Calu3 (cell line): Measurements from ENCODE around the gene CTSZ. TPM values are rescaled to one million over a fixed set of nuclear protein-coding genes. Genes with fewer than 3 reads are reported as not detected.

Experiments
- BruUV-seq: library from RNA; stranded (reverse); fragments of 400-500 nt; replicated peaks from 2 replicates; lab custom pipeline; 2021; lab: Mats Ljungman, UMichigan
- CTCF ChIA-PET: fragments of 300-600 bp; sonication (Branson Sonifier 250); formaldehyde crosslinking; loops from one replicate; lab custom pipeline; 2022; ENCODE audit warnings: antibody characterized with exemption; lab: Charles Lee
- DNase-seq: peaks from one replicate; pipeline ENCODE4 v3.0.0; 2022
- H3K27ac Mint-ChIP-seq: one replicate; pipeline ENCODE4 v1.8.0; 2022; ENCODE audit warnings: mixed read lengths; ENCODE audit not compliant: unreplicated experiment
- H3K27me3 Mint-ChIP-seq: one replicate; pipeline ENCODE4 v1.8.0; 2022; ENCODE audit warnings: mixed read lengths; ENCODE audit not compliant: unreplicated experiment
- H3K36me3 Mint-ChIP-seq: one replicate; pipeline ENCODE4 v1.8.0; 2022; ENCODE audit warnings: mild to moderate bottlenecking, moderate library complexity, mixed read lengths; ENCODE audit not compliant: insufficient read depth, unreplicated experiment
- H3K4me1 Mint-ChIP-seq: one replicate; pipeline ENCODE4 v1.8.0; 2022; ENCODE audit warnings: mild to moderate bottlenecking, low read depth, mixed read lengths; ENCODE audit not compliant: unreplicated experiment
- H3K4me3 Mint-ChIP-seq: one replicate; pipeline ENCODE4 v1.8.0; 2022; ENCODE audit warnings: mild to moderate bottlenecking, low read depth, moderate library complexity, mixed read lengths; ENCODE audit not compliant: unreplicated experiment
- H3K9me3 Mint-ChIP-seq: one replicate; pipeline ENCODE4 v1.8.0; 2022; ENCODE audit warnings: low read depth, mixed read lengths; ENCODE audit not compliant: unreplicated experiment
- CTCF ChIP-seq: fragments of 200-600 bp; IDR thresholded peaks from one replicate; pipeline ENCODE4 v1.8.0; 2022; ENCODE audit warnings: antibody characterized with exemption; ENCODE audit not compliant: unreplicated experiment
- intact Hi-C: fragments of 100-400 bp; cut with micrococcal nuclease; formaldehyde crosslinking; loops from one replicate; pipeline ENCODE4 v1.10.0; 2022; ENCODE audit not compliant: unreplicated experiment
- total RNA-seq: library from RNA; stranded (reverse); gene quantifications from 2 replicates; pipeline ENCODE4 v1.2.3, GENCODE V29; 2022

The CTSZ gene
- total RNA-seq, 1 experiment from 2014 or later, result 183 TPM

- H3K36me3 Mint-ChIP-seq, result peaks cover 91% of the 10 kb centered on the region
- H3K27me3 Mint-ChIP-seq, result no peaks in the 10 kb centered on the region
- peak; percentile 100 for DNase-seq
- H3K9me3 Mint-ChIP-seq, result no peaks in the 10 kb centered on the region
- CTCF ChIA-PET, result interaction anchor here (0.6 to 2.5 kb wide), 8 partner anchors 10 to 168 kb away, joined by 3 to 11 read pairs (median 3); no protein-coding TSS in a partner anchor
- peaks cover 50% of the 10 kb centered on the region for H3K4me1 Mint-ChIP-seq
- intact Hi-C loops, result loop anchor here (5.0 kb wide), 2 partner anchors 50 to 160 kb away; partner anchors contain the start of gene NELFCD
- H3K4me3 Mint-ChIP-seq, result peak within 1 kb of the TSS; percentile 95
- peak within 1 kb of the TSS; percentile 91 for H3K27ac Mint-ChIP-seq
- BruUV-seq, result no TSS peak
- no peak for TF ChIP-seq CTCF
Observed at GRCh38 chr20:59032023-59032712, 25.1 kb upstream of the CTSZ start, which contains the start of gene ATP5F1E. Gene ATP5F1E, minus strand, starts transcription at chr20:59032335. Its CDS starts 84 bp downstream, at chr20:59032251.

DNA sequence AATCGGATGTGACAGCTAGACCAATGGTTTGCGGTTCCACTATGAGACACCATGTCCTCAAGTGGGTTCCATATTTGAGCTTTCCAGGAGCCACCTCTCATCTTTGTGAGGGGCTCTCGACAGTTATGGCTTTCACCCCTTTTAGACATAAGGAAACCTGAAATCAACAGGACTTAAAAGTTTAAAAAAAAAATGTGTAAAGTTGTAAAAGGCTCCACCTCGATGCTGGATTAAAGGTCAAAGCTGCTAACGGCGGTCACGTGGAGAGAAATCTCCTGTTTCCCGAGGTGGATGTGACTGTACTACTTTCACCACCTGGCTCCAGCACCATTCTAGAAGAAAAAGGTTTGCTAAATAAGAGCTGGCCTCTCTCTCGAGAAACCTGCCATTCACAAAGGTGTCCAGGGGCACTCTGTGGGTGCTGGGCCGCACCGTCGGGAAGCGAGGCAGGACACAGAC is 24.5 kb upstream of the CTSZ start:
- no peak for TF ChIP-seq CTCF
- Mint-ChIP-seq H3K4me3 (peak overlapping the region; percentile 95), H3K36me3 (peaks cover 91% of the 10 kb centered on the region), H3K9me3 (no peaks in the 10 kb centered on the region), H3K27ac (peak overlapping the region; percentile 91), H3K4me1 (peaks cover 55% of the 10 kb centered on the region), H3K27me3 (no peaks in the 10 kb centered on the region)
- BruUV-seq, result no TSS peak
- DNase-seq, result no peak
- intact Hi-C loops, result loop anchor here (5.0 kb wide), 2 partner anchors 49 to 159 kb away; partner anchors contain the start of gene NELFCD
- CTCF ChIA-PET, result interaction anchor here (1.2 to 2.5 kb wide), 3 partner anchors 12 to 161 kb away, joined by 4 to 11 read pairs (median 5); no protein-coding TSS in a partner anchor

DNA sequence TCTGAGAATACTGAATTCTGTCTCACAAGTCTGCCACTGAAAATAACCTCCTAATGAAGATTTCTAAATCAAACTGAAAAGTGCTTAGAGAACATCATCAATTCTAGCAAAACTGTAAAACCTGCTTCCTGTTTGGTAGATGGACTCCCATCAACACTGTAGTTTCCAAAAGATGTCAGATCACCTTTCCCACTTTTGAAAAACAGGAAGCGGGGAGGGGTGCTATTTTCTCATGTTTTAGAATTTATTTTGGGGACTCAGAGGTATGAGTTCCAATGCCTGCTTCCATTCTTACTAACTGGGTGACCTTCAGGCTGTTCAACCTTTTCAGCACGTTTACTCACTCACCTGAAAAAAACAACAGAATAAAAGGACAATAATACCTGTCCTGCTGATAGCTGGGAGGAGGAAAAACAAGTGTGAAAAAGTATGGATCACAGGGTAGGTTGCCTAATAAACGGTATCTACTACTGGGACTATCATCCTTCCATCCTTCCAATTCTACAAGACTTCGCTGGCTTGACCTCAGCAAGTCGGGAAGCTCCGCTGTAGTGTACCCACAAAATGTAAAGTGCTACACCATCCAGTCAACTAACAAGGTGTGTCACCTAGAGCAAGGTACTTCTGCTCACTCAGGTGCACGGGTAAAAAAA is 24.0 kb upstream of the CTSZ start:
- no peaks in the 10 kb centered on the region for H3K27me3 Mint-ChIP-seq
- peak overlapping the region; percentile 95 for H3K4me3 Mint-ChIP-seq
- CTCF ChIA-PET, result interaction anchor here (1.2 to 2.5 kb wide), 2 partner anchors 14 to 161 kb away, joined by 4 to 11 read pairs; no protein-coding TSS in a partner anchor
- peaks cover 93% of the 10 kb centered on the region for H3K36me3 Mint-ChIP-seq
- intact Hi-C loops, result loop anchor here (5.0 kb wide), 2 partner anchors 49 to 159 kb away; partner anchors contain the start of gene NELFCD
- H3K27ac Mint-ChIP-seq, result peak overlapping the region; percentile 91
- TSS peak; percentile 37 for BruUV-seq
- H3K4me1 Mint-ChIP-seq, result peaks cover 55% of the 10 kb centered on the region
- no peak for DNase-seq
- TF ChIP-seq CTCF, result no peak
- no peaks in the 10 kb centered on the region for H3K9me3 Mint-ChIP-seq

DNA sequence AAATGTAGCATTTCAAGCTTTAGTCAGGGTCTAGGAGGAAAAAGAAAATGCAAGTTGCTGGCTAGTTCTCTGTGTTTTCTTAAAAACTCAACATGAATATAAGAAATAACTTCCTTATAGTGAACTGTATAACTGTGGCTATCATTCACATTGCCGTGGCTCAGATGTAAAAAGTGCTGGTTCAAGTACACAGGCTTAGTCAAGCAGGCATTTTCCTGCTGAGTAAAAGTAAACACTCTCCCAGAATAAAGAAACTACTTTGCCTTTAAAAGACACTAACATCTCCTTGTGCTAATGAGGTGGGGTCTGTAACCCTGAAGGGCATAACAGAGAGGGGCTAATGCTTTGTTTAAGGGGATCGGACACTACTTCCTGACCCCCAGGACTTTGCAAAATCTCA is 21.8 kb upstream of the CTSZ start:
- no peaks in the 10 kb centered on the region for H3K9me3 Mint-ChIP-seq
- intact Hi-C loops, result loop anchor here (2.0 kb wide), 1 partner anchor 134 kb away; no protein-coding TSS in a partner anchor
- no peaks in the 10 kb centered on the region for H3K27me3 Mint-ChIP-seq
- DNase-seq, result no peak
- CTCF ChIA-PET, result no interaction called here
- peaks cover 85% of the 10 kb centered on the region for H3K36me3 Mint-ChIP-seq
- BruUV-seq, result no TSS peak
- peak overlapping the region; percentile 23 for H3K4me3 Mint-ChIP-seq
- peaks cover 44% of the 10 kb centered on the region for H3K4me1 Mint-ChIP-seq
- H3K27ac Mint-ChIP-seq, result no peak overlapping the region
- TF ChIP-seq CTCF, result no peak
